ENCODE results near the gene KCNK17.
"Not testable (repeated sequence)": the region's sequence is repeated elsewhere in the genome, so short reads cannot be mapped to it uniquely, and the experiment has no call there.

Gene KCNK17

DNA sequence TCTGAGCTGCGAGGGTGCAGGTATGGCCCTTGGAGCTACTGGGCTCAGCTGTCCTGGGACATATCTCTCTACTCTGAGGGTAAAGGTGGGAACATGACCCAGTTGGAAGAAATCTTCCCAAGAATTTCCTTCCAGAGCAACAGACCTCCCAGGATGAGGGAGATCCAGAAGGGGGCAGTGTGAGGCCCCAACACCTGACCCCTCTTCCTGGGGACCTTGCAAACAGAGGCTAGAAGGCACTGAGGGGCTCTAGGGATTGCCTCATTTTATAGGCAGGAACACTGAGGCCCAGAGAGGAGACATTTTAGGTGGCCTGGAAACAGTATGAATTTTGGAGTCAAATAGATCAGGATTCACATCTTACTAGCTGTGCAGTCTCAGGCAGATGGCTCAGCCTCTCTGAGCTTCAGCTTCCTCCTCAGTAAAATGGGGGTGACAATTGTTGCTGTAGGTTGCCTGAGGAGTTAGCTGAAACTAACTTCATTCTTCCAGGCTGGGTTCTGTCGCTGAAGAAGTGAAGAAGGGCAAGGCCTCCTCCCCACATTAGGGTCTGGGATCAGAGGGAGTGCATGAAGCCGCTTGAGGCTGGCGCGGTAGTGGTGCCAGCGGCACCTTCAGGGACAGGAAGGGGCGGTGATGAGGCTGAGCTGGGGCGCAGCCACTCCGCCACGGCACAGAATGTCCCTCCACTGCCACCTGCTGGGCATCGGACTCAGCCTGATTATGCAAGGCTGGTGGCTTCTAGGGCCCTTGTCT lies 11.4 kb downstream of the KCNK17 start:
- peak; percentile 74 for DNase-seq (ENCODE audit: low read depth)

DNA sequence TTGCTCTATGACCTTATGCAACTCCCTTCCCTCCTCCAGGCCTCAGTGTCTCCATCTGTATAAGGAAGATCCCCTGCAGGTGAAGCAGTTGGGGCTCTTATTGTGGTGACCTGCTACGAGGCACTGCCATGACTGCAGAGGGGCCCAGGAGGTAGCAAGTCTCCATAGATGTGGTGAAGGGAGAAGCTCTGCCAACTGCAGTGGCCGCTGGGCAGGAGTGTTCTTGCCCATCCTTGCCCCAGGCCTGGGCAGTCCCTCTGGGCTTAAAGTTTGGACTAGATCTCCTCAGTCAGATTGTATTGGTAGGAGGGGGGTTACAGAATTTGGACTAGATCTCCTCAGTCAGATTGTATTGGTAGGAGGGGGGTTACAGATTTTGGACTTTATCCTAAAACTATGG lies 12.2 kb downstream of the KCNK17 start:
- DNase-seq (ENCODE audit: low read depth), result no peak

DNA sequence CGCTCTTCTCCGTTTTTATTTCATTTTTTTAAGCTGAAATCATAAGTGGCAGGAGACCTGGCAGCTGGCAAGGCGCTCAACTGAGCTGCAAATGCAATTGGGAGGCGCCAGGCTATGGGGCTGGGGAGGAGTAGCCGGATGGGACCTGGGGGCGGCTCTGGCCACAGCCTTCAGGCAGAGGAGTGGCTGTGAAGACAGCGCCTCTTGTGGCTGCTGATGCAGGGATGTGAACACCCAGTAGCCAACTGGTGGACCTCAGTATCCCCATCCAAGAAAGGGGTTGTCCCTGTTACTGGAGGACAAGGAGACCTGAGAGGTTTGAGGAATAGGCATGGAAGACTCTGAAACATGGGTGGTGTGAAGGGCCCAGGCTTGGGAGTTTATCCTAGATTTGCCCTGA lies 12.6 kb downstream of the KCNK17 start:
- no peak for DNase-seq (ENCODE audit: low read depth)

DNA sequence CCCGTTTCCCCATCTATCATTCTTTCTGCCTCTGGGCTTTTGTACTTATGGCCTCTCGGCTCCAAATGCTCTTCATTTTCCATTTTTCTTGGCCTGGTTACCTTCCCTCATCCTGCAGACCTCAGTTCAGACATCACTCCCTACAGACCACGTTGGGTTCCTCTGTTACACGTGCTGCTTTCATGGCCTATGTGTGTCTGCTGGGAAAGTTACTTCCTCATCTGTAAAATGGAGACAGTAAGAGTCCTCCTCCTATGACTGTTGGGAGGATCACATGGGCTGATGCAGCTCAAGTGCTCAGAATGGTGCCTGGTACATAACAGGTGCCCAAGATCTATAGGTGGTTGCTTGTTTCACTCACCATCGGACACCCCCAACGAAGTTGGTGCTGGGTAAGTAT lies 13.5 kb downstream of the KCNK17 start:
- no peak for DNase-seq (ENCODE audit: low read depth)

DNA sequence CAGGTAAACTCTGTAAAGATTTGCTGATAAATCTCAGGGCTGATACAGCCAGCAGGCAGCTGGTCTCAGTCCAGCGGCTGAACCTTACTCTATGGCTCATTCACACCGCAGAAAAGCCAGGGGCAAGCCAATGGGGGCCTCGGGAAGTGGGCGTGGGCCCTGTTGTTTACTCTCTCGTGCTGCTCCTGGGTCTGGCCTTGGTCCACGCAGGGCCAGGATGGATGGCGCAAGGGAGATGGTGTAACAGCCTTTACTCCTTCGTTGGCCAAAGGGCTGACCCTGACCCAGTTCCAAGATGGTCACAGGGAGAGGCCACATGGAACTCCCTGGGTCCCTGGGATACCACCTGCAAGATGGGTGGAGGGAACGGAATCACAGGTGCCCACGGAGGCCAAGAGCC lies 16.2 kb downstream of the KCNK17 start:
- no peak for DNase-seq (ENCODE audit: low read depth)

DNA sequence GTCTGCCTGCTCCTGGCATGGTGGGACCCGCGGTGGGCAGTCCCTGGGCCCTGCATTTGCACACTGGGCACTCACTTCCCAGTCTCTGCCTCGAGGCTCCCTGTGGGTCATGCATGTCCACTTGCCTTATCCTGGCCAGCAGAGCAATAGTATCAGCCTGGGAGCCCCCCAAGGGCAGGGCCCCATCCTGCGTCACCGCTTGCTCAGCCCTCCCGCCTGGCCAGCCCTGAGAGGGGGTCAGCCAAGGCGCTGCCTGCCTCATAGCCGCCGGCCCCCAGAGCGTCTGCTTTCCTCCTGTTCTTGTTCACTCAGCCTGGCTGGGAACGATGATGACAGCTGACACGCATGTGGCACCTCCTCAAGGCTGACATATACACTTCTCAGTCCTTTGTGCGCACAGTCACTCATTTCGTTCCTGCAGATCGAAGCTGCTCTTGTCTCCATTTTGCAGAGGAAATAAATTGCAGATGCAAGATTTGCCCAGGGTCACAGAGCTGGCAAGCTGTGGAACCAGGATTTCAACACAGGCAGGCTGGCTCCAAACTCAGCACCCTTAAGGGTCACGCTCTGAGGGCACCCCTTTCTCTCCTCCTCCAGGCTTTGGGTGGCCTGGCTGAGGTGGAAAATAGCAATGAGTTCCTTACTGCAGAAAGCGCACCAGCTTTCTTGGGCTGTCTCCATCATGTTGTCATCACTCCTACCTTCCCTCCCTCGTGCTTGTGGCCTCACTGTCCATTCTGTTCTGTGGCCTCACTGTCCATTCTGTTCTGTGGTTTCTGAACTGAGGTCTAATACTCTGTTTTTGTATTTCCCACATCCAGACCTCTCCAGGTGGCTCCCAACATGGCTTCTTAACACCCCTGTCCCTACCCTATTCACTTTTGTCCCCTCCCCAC lies 17.2 kb downstream of the KCNK17 start:
- no peak for DNase-seq (ENCODE audit: low read depth)

DNA sequence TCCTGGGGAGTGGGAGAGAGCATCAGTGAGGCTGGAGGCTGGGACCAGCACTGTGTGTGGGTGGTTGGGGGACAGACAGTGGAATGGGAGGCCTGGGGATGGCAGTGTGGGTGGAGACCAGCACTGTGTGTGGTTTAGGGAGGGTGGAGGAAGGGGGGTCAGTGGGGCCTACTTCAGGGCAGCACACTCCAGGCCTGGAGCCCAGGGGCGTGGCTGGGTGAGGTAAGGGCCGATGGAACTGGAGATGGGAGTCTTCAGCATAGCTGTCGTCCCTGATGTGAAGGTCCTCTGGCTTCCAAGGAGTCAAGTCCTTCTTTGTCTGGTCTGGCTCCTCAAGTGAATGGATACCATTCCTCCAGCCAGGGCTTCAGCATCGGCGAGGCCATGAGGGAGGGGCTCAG lies 18.6 kb downstream of the KCNK17 start:
- DNase-seq (ENCODE audit: low read depth), result no peak

DNA sequence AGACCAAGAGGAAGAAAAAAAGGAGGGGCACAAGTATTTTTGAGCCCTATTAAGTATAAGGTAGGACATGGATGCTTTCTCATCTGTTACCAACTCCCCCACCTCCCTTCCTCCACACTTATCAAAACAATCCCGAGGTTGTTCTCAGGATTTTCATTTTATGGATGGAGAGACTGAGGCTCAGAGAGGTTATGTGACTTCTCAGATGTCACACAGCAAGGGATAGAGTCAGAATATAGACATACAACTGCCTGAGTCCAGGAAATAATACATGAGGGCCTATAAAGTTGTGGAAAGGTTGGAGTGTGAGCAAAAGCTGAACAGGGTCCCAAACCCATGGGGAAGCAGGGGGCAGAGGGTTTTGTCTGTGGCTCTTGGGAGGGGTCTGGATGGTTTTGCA lies 19.3 kb downstream of the KCNK17 start:
- no peak for DNase-seq (ENCODE audit: low read depth)

DNA sequence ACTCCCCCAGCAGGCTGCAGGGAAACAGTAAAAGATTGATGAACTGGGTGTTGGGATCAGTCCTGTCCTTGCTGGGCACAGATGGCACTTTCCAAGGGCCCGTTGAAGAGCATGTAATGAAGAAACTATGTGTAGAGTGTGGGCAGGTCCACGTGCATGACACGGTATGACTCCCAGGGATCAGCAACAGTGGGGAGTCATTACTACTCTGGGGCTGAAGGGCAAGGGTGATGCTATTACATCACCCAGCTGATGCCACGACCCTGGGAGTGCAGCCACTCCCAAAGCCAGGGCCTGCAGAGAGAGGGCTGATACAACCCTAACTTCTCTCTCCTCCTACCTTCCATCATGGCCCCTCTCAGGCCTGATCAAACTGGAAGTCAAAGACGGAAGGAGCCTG lies 20.1 kb downstream of the KCNK17 start:
- DNase-seq (ENCODE audit: low read depth), result no peak

DNA sequence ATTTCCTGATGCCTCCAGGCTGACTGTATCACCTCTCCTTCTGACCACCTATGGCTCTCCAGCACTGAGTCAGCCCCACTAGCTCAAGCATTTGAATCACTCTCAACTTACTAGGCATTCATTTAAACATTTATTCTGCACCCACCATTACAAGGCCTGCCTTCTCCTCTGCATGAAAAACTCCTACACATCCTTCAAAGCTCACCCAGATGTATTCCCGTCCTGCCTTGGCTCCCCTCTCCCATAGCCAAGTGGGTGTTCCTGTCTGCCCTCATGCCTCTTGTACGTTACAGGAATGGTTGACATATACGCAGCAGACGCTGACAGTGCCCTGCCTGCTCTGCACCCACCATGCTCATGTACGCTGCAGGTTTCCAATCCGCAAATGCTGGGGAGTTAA lies 21.6 kb downstream of the KCNK17 start:
- no peak for DNase-seq (ENCODE audit: low read depth)

DNA sequence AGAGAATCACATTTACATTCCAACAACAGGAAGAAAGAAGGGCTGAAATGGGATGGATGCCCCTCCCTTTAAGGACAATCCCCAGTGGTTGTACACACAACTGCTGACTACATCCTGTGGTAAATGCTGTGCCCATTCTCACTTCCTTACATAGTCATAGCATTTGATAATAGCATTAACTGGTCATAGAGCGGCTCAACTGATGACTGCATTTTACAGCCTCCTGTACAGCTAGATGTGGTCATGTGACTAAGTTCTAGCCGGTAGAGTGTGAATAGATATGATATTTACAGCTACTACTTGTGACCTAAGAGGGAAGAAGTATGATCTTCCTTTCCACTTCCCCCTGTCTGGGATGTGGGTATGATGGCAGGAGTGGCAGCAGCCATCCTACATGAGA lies 24.7 kb downstream of the KCNK17 start:
- DNase-seq (ENCODE audit: low read depth), result no peak

DNA sequence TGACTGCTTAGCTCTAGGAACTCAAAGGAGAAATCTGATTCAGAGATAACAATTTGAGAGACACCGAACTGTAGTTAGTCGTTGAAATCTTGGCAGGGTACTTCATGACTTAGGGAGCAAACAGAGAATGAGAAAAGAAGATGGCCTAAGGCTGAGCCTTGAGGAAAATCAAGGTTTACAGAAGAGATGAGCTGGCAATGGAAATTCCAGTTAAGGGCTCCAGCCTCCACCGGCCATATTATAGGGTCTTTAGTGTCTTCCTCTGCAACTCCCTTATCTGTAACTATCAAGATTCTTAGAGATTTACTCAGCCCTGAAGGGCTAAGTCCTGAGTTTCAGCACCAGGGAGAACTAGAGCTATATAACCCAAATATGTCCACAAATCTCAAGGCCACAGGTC lies 26.6 kb downstream of the KCNK17 start:
- no peak for DNase-seq (ENCODE audit: low read depth)

DNA sequence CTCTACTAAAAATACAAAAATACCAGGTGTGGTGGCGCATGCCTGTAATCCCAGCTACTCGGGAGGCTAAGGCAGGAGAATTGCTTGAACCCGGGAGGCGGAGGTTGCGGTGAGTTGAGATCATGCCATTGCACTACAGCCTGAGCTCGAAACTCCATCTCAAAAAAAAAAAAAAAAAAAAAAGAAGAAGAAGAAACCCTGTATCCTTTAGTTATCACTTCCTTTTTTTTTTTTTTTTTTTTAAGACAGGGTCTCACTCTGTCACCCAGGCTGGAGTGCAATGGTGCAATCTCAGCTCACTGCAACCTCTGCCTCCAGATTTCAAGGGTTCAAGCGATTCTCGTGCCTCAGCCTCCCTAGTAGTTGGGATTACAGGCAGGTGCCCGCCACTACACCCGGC lies 27.6 kb downstream of the KCNK17 start:
- DNase-seq (ENCODE audit: low read depth), result not testable (repeated sequence)

DNA sequence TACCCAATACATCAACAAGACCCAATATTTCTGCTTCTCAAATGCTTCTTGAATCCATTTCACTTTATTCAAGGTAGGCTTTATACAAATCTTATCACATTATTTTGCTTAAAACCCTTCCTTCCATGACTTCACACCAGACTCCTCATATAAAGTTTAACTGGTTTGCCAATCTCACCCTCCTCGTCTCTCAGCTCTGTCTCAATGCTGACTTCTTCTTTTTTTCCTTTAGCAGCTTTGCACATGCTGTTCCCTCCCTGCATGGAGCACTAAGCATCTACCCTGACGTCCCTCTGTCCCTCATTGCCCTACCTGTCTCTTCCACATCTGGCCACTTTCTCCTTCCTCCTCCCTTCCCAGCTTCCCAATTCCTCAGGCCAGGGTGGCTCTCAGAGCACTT lies 31.4 kb downstream of the KCNK17 start:
- DNase-seq (ENCODE audit: low read depth), result no peak

DNA sequence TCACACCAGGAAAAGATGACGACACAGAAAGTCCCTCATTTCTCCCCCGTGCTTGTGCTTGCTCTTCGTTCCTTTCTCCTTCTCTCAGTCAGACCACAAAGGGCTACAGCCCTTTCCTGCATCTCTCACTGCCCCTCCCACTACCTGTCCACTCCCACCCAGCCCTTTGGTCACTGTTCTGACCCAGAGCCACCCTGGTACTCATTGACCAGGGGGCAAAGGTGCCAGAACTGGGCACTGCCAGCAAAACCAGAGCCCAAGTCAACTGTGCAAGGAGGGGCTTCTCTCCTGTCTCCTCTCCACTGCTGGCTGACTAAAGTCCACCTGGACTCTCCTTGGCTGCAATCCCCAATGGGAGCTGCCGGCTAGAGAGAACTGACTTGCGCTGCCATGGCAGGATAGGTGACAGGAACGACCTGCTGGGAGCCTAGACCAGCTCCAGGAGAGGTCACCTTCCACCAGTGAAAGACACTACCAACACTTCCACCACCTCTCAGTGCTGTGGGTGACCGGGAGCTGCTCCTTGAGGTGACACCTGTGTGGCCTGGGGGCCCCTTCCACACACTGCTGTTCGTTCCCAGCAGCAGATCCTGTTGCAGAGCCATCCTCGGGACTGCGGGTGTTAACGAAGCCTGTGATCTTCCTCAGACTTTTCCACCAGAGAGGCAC lies 32.8 kb downstream of the KCNK17 start:
- no peak for DNase-seq (ENCODE audit: low read depth)

DNA sequence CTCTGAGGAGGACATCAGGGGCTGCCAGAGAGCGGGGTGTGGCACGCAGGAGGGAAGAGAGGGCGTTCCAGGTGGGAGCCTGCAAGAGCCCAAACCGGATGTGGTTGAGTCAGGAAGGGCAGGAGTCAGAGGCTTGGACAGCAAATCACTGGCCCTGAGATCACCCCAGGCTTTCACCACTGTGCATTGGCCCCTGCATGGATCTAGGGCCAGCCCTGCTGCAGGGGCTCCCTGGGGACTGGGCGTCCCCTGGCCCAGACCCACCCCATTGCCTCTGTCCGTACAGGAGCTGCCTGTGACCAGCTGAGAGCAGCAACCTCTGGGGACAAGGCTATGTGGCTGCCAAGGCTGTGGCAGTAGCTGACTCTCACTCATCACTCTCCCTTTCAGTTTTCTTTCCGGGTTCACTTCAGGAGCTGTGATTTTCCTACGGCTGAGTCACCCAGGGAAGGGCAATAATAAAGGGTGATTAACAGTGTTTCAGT lies 33.9 kb downstream of the KCNK17 start:
- no peak for DNase-seq (ENCODE audit: low read depth)

DNA sequence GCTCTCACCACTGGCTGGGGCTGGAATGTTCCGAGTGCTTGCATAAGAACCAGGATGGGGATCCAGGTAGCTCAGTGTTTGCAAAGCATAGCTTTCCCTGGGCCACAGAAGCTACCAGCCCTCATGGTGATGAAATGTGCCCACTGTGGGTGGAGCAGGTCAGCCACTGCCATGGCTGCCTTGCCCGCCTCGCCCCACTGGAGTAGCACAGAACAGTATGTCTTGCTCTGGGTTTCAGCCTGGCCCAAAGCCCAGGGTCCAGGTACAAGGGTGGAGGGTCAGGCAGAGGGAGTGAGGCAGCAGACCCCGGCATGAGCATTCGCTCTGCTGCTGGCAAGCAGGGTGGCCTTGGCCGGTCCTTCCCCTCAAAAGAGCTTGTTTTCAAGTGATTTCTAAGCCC lies 34.7 kb downstream of the KCNK17 start:
- no peak for DNase-seq (ENCODE audit: low read depth)

DNA sequence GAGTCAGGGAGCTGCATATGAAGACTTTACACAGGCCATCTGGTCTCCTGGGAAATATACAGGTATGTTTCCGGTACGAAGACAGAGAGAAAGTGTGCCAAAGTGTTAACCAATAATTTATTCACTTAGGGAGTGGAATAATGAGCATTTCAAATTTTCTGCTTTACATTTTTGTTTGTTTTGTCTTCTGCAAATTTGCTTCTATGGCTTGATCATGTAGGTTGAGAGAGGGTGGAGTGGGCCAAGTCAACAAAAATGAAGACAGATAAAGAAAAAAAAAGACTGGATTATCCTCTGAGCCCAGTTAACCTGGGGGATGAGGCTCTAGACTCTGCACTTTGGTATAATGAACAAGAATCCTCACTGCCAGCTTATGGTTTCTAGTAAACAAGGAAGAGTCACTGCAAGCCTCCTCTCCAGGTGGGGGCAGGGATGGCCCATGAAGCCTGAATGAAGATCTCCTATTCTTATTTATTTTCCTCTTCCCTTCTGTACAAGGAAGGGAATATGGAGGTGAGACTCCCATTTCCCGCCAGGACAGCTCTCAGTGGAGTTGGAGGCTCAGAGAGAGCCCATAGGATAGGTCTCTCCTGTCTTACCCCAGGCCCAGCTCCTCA lies 37.7 kb downstream of the KCNK17 start:
- DNase-seq (ENCODE audit: low read depth), result no peak

DNA sequence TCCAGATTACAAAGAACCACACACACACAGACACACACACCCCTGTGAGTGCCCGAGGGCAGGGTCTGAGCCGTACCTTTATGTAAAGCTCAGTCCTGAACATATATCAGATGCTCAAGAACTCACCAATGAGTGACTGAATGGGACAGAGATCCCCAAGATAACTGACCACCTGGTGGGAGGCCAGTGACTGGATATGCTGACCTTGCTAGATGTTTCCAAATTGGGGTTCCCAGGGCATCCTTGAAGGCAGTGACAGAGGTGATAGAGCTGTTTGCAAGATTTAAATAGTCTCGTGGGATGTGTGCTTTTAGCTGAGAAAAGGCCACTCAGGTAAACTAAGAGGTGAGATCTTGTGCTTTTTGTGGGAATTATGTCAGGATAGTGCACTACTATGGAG lies 39.3 kb downstream of the KCNK17 start:
- DNase-seq (ENCODE audit: low read depth), result no peak

DNA sequence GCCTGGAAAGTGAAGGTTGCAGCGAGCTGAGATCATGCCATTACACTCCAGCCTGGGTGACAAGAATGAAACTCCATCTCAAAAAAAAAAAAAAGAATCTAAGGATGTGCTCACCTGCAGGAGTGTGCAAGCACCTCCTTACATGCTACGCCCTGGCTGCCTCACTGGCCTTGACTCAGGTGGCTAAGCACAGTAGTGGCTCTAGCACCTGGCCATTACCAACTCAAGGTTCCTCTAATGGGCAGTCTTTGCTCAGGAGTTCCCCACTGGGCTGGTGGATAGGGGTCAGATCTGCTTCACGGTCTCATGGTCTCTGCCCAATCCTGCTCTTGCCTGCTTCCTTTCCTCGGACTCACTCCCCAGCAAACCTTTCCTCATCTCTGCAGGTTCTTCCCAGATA lies 39.7 kb downstream of the KCNK17 start:
- DNase-seq (ENCODE audit: low read depth), result no peak

DNA sequence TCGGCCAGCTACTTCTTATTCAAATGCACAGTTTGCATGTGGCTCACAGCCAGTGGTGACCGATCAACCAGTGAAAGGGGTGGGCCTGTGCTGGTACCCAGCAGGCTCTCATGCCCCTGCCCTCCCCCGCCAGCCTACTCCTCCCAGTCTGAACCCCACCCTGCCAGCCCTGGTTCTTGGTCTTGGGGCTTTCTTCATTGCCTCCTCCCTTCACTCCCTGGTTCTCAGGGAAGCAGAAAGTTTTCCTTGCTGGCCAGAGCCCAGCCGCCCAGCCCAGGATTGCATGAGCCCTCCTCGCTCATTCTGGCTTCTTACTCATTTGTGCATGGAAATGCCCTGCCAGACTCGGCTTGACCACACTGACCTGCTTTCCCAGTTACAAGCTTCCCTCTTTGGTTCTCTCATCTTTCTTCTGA lies 40.8 kb downstream of the KCNK17 start:
- DNase-seq (ENCODE audit: low read depth), result no peak

DNA sequence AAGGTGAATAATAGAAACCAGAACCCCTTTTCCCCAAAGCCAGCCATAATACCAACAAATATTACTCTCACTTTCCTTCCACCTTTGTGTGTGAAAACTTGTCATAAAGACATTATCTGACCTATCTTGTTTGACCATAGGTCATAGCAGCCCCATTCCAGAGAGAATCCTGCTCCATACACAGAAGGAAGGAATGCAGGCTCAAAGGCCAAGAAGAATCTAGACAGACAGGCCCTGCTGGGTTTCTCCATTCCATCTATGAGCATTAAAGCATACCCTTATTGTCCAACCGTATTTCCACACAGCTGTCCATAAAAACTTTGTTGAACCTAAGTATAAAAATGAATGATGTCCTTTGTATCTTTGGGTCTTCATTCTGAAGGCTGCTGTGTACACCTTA lies 44.3 kb downstream of the KCNK17 start:
- no peak for DNase-seq (ENCODE audit: low read depth)

All from CMK (cell line).